GM19025 (cell line): ENCODE data around the gene KEL.
"Not testable (repeated sequence)": the region's sequence is repeated elsewhere in the genome, so short reads cannot be mapped to it uniquely, and the experiment has no call there.

Experiments
- ATAC-seq: cut with Tn5 transposase; IDR thresholded peaks from one replicate; pipeline ENCODE4 v1.9.1; 2021; ENCODE audit warnings: mild to moderate bottlenecking, low read depth, moderate library complexity; ENCODE audit not compliant: unreplicated experiment

The KEL gene, protein sequence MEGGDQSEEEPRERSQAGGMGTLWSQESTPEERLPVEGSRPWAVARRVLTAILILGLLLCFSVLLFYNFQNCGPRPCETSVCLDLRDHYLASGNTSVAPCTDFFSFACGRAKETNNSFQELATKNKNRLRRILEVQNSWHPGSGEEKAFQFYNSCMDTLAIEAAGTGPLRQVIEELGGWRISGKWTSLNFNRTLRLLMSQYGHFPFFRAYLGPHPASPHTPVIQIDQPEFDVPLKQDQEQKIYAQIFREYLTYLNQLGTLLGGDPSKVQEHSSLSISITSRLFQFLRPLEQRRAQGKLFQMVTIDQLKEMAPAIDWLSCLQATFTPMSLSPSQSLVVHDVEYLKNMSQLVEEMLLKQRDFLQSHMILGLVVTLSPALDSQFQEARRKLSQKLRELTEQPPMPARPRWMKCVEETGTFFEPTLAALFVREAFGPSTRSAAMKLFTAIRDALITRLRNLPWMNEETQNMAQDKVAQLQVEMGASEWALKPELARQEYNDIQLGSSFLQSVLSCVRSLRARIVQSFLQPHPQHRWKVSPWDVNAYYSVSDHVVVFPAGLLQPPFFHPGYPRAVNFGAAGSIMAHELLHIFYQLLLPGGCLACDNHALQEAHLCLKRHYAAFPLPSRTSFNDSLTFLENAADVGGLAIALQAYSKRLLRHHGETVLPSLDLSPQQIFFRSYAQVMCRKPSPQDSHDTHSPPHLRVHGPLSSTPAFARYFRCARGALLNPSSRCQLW

DNA sequence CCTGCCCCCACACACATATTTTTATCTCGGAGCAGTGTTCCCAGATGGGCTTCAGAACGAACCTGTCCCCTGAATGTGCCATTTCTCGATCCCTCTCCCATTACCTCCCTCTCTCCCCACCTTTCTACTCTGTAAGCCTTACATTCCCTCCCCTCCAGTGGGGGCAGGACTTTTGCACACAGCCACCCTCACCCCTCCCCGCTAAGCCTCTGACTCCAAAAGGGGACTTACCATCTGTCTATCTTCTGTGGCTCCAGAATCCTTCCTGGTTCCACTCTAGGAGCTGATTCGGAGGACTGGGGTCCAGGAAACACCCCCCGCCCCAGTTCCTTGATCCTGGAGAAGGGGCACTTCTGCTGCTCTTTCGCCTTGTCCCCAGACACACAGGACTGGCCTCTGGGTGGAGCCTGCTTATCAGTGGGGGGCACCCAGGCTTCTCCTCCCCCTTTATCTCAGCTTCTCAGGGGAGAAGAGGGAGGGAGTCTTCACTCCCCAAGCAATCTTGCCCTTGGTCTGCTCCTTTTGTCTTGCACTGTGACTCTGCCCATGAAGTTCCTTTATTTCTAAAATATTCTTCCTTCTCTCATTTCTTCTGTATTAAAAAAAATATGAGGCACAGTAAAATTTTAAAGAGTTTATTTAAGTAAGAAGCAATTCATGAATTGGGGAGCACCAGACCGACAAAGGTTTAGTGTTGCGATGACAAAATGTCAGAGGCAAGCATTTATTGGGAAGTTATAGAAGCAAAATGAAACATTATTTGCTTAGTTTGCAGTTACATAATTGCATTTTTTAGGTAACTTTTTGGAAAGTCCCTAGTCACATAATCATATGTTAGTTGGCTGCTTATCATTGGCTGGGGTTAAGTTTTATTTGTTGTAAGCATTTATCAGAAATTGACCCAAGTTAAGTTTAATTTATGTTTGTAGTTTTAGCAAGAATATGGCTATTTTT lies at the start of gene KEL:
Gene KEL, minus strand, starts transcription at position 391 of the 954 bp plus-strand sequence. Its CDS starts 157 bp downstream, at position 234.
- no peak for ATAC-seq

DNA sequence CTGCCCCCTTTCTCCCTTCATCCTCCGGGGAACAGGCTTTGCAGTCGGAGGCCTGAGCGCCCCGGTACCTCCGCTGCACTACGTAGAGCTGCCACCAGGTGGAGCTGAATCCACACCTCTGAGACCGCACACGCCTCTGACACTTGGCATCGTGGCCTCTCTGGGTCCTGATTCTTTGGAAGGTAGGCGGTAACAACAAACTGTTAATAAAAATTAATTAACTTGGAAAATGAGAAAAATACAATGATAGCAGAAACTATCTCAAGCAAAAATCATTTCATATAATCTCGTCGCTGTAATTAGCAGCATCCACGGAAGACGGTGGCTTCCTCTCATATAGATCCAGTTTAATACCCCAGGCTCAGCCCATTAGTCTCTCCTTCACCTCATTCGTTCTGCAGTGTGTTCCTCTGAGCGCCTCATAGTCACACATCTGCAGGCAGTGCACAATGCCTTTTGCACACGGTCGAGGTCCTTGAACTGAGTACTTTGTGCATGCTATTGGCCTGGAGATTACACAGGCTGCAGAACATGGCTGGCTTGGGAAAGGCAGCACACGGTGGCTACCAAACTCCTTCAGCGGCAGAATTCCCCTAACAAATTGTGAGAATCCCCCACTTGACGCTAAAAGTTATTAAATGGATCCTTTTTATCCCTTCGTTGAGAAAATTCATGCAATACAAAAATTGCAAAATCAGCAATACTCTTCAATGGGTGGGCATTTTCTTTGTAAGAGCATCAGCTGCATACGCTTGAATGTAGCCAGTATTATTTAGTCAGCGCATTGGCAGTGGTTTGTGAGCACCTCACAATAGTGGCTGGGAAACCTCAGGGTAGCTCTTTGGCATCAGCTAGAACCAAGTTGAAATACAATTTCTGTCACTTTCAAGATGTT lies 46.1 kb upstream of the KEL start:
- ATAC-seq = peak; percentile 92

- ATAC-seq = no peak
Measured at GRCh38 chr7:143005632-143006260, 43.6 kb upstream of the KEL start.

DNA sequence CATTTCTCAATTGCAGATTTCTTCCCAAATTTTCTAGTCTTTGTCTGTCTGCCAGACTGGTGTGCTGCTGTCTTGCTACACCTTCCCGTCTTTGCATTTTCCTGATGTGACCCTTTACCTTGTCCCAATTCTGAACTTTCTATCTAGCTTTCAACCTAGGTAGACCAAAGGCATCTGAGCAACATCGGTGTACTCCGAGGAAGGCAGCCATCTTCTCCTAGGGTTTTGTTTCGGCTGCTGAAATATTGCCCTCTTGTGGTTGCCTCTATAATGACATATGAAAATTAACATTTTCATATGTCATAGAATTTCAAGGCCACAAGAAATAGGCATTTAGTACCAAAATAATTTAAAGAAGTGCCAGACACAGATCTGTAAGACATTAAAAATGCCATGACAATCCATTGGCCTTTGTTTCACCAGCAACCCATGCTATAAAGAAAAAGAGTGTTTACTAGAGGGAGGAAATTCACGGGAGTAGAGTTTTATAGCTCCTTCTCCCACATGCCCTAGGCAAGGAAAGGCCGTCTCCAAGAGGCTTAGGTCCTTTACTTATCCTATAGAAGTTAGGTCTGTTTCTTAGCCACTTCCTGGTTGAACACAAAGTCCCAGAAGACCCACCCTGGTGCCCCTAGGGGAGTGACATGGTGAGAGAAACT lies 41.4 kb upstream of the KEL start:
- ATAC-seq = peak; percentile 45

- no peak for ATAC-seq
Measured at GRCh38 chr7:143002898-143003297, 40.7 kb upstream of the KEL start.

DNA sequence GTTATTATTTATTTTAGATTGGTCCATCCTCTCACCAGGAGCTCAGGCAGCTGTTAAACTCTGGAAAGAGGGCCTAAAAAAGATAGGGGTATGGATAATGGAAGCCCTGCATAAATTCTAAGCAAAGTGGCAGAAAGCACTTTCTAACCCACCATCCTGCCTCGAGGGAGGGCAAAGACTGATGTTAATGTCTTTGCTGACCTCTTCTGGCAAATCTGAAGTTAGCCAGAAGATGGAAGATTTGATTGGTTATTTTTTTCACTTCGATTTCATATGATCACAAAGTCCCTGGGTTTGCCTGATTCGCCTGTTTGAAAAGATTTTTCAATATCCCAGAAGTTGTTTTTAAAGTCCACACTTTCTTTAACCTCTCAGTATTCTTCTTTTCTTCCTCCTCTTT lies 39.9 kb upstream of the KEL start:
- ATAC-seq = no peak

DNA sequence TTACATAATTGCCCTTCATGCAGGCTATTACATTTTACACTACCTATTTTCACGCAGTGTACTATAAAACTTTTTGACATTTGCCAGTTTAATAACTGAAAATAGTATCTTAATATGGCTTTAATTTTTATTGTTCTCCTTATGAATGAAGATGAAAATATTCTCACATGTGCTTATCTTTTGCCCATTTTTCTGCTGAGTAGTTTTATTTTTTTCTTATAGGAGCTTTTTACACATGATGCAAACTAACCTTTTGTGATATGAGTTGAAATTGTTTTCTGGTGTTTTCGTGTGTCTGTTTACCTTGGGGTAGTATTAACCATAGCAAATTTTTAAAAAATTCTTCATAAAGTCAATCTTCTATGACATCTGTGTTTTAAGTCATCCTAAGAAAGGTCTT lies 38.5 kb upstream of the KEL start:
- ATAC-seq = no peak

GRCh38 chr7:142999793-143000192 lies 37.6 kb upstream of the KEL start:
- ATAC-seq = no peak

DNA sequence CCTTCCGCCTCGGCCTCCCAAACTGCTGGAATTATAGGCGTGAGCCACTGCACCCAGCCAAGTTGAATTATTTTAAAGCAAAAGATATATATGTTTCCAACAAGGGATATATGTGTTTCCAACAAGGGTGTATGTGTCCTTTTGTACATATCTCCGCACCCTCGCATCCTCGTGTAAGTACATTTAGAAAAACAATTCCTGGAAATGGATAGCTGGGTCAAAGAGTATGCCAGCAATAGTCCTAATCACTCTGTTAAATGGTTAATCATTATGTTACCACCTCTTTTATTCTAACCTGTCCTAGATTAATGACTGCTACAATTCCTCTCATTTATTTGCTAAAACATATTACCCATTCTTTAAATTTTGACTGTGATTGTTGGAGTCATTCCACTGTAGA lies 36.8 kb upstream of the KEL start:
- no peak for ATAC-seq

DNA sequence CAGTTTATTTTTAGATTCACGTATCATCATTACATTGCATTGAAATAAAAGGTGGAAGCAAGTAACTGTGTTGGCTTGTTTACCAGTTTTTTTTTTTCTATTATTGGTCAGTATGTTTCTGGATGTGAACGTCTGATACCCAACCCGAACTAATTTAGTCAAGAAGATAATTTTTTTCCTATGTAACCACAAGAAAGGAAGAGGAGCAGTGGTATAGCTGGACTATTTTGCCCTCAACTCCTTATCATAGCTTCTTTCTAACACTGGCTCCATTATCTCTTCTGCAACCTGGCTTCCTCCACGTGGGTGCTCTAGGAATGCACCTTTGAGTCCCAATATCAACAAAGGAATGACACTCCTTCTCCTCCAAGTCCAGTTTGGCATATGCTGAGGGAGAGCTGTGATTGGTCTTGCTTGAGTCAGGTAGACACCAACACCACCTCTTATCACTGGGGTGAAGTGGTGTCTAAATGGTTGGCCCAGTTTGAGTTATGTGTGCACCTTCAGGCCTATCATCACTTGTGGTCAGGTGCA lies 35.4 kb upstream of the KEL start:
- ATAC-seq = no peak

DNA sequence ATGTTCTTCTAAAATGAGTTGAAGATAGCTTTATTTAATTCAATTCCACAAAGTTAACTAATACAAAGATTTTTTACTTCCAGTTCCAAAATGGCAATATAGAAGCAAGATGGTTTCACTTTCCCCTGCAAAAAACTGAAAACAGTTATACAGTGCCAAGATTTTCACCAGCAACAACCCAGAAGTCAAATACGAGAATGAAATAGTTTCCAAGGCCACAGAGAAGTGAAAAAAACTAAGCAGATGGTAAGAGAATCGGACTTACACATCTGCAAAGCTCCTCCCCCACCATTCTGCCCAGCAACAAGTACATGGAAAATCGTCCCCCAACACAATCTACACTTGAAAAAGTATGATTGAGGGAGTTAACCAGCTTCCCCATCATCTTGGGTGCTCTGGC lies 30.3 kb upstream of the KEL start:
- no peak for ATAC-seq

GRCh38 chr7:142984297-142984696 lies 22.1 kb upstream of the KEL start:
- no peak for ATAC-seq

- no peak for ATAC-seq
Measured at GRCh38 chr7:142983825-142984224, 21.7 kb upstream of the KEL start.

GRCh38 chr7:142978402-142978801 lies 16.2 kb upstream of the KEL start:
- ATAC-seq = not testable (repeated sequence)

GRCh38 chr7:142974626-142975025 lies 12.5 kb upstream of the KEL start:
- ATAC-seq = no peak

GRCh38 chr7:142969183-142969582 lies 7.0 kb upstream of the KEL start:
- ATAC-seq = no peak

DNA sequence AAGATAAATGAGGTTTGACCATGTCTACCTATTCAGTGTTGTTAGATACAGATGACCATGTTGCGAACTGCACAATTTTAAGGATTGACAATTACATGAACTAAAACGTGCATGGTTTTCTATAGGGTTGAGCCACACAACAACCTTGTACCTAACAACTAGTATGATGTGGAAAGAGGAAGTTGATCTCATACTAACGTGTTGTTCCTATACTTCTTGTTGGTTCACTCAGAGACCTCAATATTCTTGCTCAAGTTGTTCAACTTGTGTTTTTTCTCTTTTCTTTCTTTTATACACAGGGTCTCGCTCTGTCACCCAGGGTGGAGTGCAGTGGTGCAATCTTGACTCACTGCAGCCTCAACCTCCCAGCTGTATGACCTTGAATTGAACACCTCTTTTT lies 6.1 kb upstream of the KEL start:
- ATAC-seq = no peak

GRCh38 chr7:142964502-142965246 lies 2.5 kb upstream of the KEL start:
- no peak for ATAC-seq
